Ureter (tissue), 1 donor: ENCODE results near the gene STMND1. TPM values are rescaled to one million over a fixed set of nuclear protein-coding genes. Genes with fewer than 3 reads are reported as not detected.
"Not testable (repeated sequence)": the region's sequence is repeated elsewhere in the genome, so short reads cannot be mapped to it uniquely, and the experiment has no call there.

Experiments
- DNase-seq: peaks from one replicate; pipeline ENCODE4 v3.0.0-alpha.2; 2020; ENCODE audit warnings: low spot score
- total RNA-seq: library from RNA; stranded (reverse); gene quantifications from one replicate; pipeline ENCODE4 v1.2.4, GENCODE V29; 2023
- donor health status: DM: yes; HTN: yes; CAD: no.

Gene STMND1
- not detected for total RNA-seq

GRCh38 chr6:17101422-17102257 lies at the start of gene STMND1:
STMND1 (plus strand) TSS chr6:17102050; CDS start chr6:17102258, 208 bp downstream.
- no peak for DNase-seq

GRCh38 chr6:17054647-17055046 lies 47.2 kb upstream of the STMND1 start:
- DNase-seq, result no peak

GRCh38 chr6:17057322-17057721 lies 44.5 kb upstream of the STMND1 start:
- no peak for DNase-seq

GRCh38 chr6:17058550-17058949 lies 43.3 kb upstream of the STMND1 start:
- DNase-seq, result no peak

DNA sequence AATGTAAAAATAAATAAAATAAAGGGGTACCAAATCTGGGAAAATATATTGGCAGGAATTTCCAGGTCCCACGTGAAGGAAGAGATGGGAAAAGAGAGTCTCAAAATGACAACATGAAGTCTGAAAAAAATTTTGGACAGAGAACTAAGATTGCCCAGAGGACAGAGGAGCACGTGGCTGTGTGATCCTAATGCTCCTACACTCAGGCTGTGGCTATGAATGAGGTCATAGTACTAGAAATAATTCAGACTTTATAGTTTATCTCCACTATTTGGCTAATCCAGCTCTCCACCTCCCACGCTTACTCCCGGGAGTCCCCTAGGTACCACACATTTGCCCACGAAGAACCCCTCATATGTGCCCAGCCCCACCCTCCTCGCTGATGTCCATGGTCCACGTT lies 42.8 kb upstream of the STMND1 start:
- DNase-seq, result no peak

GRCh38 chr6:17059850-17060249 lies 42.0 kb upstream of the STMND1 start:
- no peak for DNase-seq

DNA sequence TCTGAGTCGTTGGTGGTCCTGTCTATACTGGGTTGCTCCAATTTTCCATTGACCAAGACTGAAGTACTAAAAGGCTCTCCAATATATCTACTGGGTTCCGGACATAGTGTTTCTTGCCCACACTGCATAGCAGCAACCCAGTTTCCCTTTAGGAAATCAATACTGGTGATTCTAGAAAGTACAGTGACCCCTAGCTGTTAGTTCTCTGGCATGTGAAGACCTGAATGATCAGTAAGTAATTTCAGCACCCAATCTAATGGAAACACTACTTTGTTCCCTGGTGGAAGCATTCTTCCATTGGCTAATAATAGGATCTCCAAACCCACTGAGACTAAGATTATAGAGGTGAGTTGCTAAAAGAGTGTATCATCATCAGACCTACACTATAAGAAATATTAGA lies 40.8 kb upstream of the STMND1 start:
- no peak for DNase-seq

DNA sequence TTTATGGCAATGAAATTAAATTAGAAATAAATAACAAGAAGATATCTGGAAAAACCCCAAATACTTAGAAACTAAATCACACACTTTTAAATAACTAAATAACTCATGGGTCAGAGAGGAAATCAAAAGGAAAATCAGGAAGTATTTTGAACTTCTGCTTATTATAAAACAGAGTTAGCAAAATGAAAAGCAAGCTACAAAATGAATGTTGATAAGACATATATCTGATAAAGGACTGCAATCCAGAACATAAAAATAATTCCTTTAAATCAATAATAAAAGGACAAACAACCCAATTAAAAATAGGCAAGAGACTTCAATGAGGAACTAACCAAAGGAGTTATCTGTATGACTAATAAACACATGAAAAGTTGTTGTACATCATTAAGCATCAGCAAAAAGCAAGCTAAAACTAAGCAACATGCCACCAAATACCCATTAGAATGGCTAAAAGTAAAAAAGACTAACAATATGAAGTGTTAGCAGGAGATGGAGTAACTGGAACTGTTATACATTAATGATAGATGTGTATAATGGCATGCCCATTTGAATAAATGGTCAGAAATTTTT lies 38.9 kb upstream of the STMND1 start:
- no peak for DNase-seq

DNA sequence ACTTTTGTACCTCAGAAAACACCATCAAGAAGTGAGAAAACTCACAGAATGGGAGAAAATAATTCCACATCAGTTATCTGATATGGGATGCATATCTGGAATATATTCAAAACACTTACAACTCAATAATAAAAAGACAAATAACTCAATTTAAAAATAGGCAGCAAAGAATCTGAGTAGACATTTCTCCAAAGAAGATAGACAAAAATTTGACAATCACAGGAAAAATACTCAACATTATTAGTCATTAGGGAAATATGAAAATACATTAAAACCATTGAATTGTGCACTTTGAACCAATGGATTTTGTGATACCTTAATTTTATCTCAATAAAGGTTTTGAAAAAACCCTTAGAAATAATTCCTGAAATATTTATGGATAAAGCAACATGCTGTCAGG lies 36.9 kb upstream of the STMND1 start:
- no peak for DNase-seq

DNA sequence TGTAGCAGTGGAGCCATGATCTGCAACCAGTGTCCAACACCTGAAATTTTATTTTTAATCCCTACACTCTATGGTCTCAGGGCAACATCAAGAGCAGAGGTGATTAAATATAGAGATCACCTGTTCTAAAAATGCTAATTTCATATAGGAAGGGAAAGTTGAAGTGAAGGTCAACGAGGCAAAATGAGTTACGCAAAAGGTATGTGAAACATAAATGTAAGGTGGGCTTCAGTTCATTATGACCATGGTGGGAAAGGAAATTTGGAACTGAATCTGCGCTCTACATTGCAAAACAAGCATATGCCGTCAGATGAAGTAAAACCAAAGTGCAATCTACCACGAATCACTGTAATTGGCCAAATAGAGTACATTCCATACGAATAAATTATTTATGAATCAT lies 35.2 kb upstream of the STMND1 start:
- DNase-seq, result no peak

- DNase-seq, result not testable (repeated sequence)
These were observed 32.9 kb upstream of the STMND1 start for GRCh38 chr6:17068972-17069371.

DNA sequence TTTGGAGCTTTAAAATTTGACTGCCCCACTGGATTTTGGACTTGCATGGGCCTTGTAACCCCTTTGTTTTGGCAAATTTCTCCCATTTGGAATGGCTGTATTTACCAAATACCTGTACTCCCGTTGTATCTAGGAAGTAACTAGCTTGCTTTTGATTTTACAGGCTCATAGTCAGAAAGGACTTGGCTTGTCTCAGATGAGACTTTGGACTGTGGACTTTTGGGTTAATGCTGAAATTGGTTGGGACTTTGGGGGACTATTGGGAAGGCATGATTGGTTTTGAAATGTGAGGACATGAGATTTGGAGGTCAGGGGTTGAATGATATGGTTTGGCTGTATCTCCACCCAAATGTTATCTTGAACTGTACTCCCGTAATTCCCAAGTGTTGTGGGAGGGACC lies 31.4 kb upstream of the STMND1 start:
- DNase-seq, result not testable (repeated sequence)

GRCh38 chr6:17073596-17073995 lies 28.3 kb upstream of the STMND1 start:
- DNase-seq, result not testable (repeated sequence)

GRCh38 chr6:17081273-17081672 lies 20.6 kb upstream of the STMND1 start:
- DNase-seq, result no peak

DNA sequence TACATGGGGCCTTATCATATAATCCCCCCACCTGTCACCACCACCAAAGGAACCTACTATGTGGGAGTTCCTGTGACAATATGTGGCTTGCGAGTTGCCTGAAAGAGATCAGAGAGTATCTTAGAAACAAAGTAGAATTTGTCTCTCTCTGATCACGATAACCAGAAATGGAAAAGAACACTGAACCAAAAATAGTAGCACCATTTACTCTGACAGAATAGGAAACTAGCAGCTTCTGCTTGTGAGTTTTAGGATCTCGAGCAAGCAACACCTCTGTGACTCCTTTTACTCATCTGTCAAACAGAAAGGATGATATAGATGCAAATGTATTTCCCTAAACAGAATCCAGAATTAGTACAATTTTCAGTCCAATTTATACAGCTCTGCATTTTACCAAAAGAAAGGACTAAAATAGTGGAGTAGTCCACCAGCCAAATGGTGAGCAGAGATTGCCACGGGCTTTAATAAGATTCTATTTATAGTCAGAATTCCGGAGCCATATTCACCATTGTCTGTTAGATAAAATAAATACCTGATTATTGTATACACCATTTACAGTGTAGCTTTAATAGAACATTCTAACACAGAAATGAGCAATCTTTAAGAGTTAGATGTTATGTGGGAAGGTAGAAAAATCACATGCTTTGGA lies 19.9 kb upstream of the STMND1 start:
- no peak for DNase-seq

- no peak for DNase-seq
These were observed 18.5 kb upstream of the STMND1 start for GRCh38 chr6:17083397-17083796.

GRCh38 chr6:17086469-17086868 lies 15.4 kb upstream of the STMND1 start:
- peak; percentile 76 for DNase-seq

GRCh38 chr6:17088091-17088611 lies 13.7 kb upstream of the STMND1 start:
- no peak for DNase-seq

DNA sequence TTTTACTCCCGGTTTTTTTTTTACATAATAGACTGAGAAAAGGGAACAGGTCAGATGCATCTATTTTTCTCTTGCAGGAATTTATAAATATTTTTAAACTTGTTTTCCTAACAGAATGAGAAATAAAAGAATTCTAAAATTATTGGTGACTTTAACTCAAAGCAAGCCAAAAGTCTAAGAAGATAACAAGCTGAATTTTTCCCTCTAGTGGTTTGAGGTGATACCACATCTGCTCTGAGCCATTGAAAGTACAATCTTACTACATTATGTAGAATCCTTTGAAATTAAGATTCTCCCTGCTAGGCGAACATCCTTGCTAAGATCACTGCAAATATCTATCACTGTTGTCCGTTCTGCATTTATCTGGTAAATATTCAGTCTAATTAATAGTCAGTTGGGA lies 10.7 kb upstream of the STMND1 start:
- no peak for DNase-seq

GRCh38 chr6:17093686-17094085 lies 8.2 kb upstream of the STMND1 start:
- DNase-seq, result no peak

DNA sequence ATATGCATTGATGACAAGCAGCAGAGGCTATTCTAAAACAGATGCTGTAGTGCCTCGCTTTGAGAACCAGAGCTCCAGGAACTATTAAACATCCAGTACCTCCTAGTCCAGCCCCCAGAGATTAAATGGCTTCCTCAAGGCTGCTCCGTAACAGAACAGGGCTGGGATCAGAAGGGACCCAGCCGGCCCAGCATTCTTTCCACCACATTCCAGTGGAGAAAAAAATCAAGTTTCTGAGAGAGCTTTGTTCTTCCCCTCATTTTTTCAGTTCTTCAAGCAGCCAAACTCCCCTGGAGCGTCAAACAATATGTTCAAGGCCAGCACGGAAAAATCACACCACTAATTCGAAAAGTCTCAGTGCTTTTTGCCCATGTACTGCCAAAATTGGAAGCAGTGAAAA lies 5.8 kb upstream of the STMND1 start:
- no peak for DNase-seq

- DNase-seq, result no peak
These were observed 5.2 kb upstream of the STMND1 start for GRCh38 chr6:17096652-17097051.

GRCh38 chr6:17097982-17098381 lies 3.9 kb upstream of the STMND1 start:
- DNase-seq, result no peak
